Activated CD8-positive, alpha-beta T cell treated with anti-CD3 and anti-CD28 coated beads, Interleukin-2, amount 10 ng/mL, durations not matched to agents 7 days and 5 days (primary cell): ENCODE results near the gene AATK. TPM values are rescaled to one million over a fixed set of nuclear protein-coding genes. Genes with fewer than 3 reads are reported as not detected.
"Not testable (repeated sequence)": the region's sequence is repeated elsewhere in the genome, so short reads cannot be mapped to it uniquely, and the experiment has no call there.

Experiments used
- ATAC-seq: fragments of 150-1000 bp; cut with Tn5 transposase; one replicate; pipeline ENCODE4 v1.10.0; 2021; ENCODE audit warnings: moderate library complexity
- CTCF ChIA-PET: fragments of 350-600 bp; sonication (Branson Sonifier 250); formaldehyde crosslinking; loops from one replicate; lab custom pipeline; 2021; ENCODE audit warnings: antibody characterized with exemption; lab: Charles Lee
- POLR2A ChIA-PET: fragments of 350-600 bp; sonication (Branson Sonifier 250); formaldehyde crosslinking; loops from one replicate; lab custom pipeline; 2021; ENCODE audit warnings: antibody characterized with exemption; lab: Charles Lee
- DNase-seq: peaks from one replicate; pipeline ENCODE4 v3.0.0-alpha.2; 2020
- H3K27ac Mint-ChIP-seq: one replicate; pipeline ENCODE4 v1.8.0; 2021; ENCODE audit warnings: mild to moderate bottlenecking, mixed read lengths
- H3K27me3 Mint-ChIP-seq: one replicate; pipeline ENCODE4 v1.8.0; 2021; ENCODE audit warnings: low read depth, mixed read lengths
- H3K36me3 Mint-ChIP-seq: one replicate; pipeline ENCODE4 v1.8.0; 2021; ENCODE audit warnings: low read depth, mixed read lengths
- H3K4me1 Mint-ChIP-seq: one replicate; pipeline ENCODE4 v1.8.0; 2021; ENCODE audit warnings: low read depth, mixed read lengths
- H3K4me3 Mint-ChIP-seq: one replicate; pipeline ENCODE4 v1.8.0; 2021; ENCODE audit warnings: mild to moderate bottlenecking, mixed read lengths
- H3K9me3 Mint-ChIP-seq: one replicate; pipeline ENCODE4 v1.8.0; 2022; ENCODE audit warnings: mixed read lengths; ENCODE audit not compliant: insufficient read depth
- total RNA-seq, 2 experiments: library from RNA; stranded (reverse); gene quantifications; one replicate each; pipeline ENCODE4 v1.2.3, GENCODE V29; 2021

The AATK gene
- total RNA-seq, 2 experiments from 2014 or later, result 0.71 to 1.1 TPM

- H3K27me3 Mint-ChIP-seq, ATAC-seq, H3K36me3 Mint-ChIP-seq, DNase-seq, H3K4me1 Mint-ChIP-seq, CTCF ChIA-PET, H3K27ac Mint-ChIP-seq, H3K4me3 Mint-ChIP-seq, H3K9me3 Mint-ChIP-seq, POLR2A ChIA-PET: not testable (repeated sequence)
Observed at GRCh38 chr17:81146208-81146607, 19.8 kb downstream of the AATK start.

- POLR2A ChIA-PET, result interaction anchor here (1.0 kb wide), 1 partner anchor 94 kb away, joined by 5 read pairs; the partner anchor contains the start of genes NDUFAF8 and TEPSIN
- ATAC-seq (no peak), DNase-seq (no peak)
- Mint-ChIP-seq H3K4me1 (no peaks in the 10 kb centered on the region), H3K36me3 (no peaks in the 10 kb centered on the region), H3K9me3 (no peaks in the 10 kb centered on the region), H3K4me3 (no peak overlapping the region), H3K27me3 (no peaks in the 10 kb centered on the region), H3K27ac (no peak overlapping the region)
- CTCF ChIA-PET, result interaction anchor here (0.9 to 1.5 kb wide), 3 partner anchors 56 to 155 kb away, joined by 3 read pairs; partner anchors contain the start of gene TEPSIN
Observed at GRCh38 chr17:81144423-81144781, 21.6 kb downstream of the AATK start.

- CTCF ChIA-PET, result interaction anchor here (0.6 to 1.5 kb wide), 4 partner anchors 57 to 263 kb away, joined by 3 to 5 read pairs (median 3); partner anchors contain the start of genes NDUFAF8 and TEPSIN
- Mint-ChIP-seq H3K4me3 (no peak overlapping the region), H3K4me1 (no peaks in the 10 kb centered on the region), H3K27me3 (no peaks in the 10 kb centered on the region), H3K9me3 (no peaks in the 10 kb centered on the region), H3K27ac (no peak overlapping the region), H3K36me3 (no peaks in the 10 kb centered on the region)
- DNase-seq (no peak), ATAC-seq (no peak)
- POLR2A ChIA-PET, result interaction anchor here (0.9 to 1.0 kb wide), 2 partner anchors 95 kb away, joined by 3 to 5 read pairs; partner anchors contain the start of genes NDUFAF8 and TEPSIN
Observed at GRCh38 chr17:81143717-81144422, 22.2 kb downstream of the AATK start.

- no peak for ATAC-seq
- Mint-ChIP-seq H3K27me3 (no peaks in the 10 kb centered on the region), H3K9me3 (peaks cover 4% of the 10 kb centered on the region), H3K4me3 (no peak overlapping the region), H3K36me3 (no peaks in the 10 kb centered on the region), H3K27ac (no peak overlapping the region), H3K4me1 (no peaks in the 10 kb centered on the region)
- DNase-seq, result no peak
- CTCF ChIA-PET, result interaction anchor here (0.6 to 1.5 kb wide), 3 partner anchors 57 to 263 kb away, joined by 3 to 5 read pairs (median 3); partner anchors contain the start of genes NDUFAF8 and TEPSIN
- POLR2A ChIA-PET, result interaction anchor here (0.9 kb wide), 1 partner anchor 95 kb away, joined by 3 read pairs; the partner anchor contains the start of genes NDUFAF8 and TEPSIN
Observed at GRCh38 chr17:81143200-81143527, 22.9 kb downstream of the AATK start.

- Mint-ChIP-seq H3K27me3 (no peaks in the 10 kb centered on the region), H3K9me3 (peaks cover 4% of the 10 kb centered on the region), H3K36me3 (no peaks in the 10 kb centered on the region), H3K4me1 (no peaks in the 10 kb centered on the region), H3K4me3 (no peak overlapping the region), H3K27ac (no peak overlapping the region)
- POLR2A ChIA-PET, result no interaction called here
- peak; percentile 78 for DNase-seq
- peak; percentile 94 for ATAC-seq
- CTCF ChIA-PET, result interaction anchor here (0.8 to 1.1 kb wide), 2 partner anchors 78 to 97 kb away, joined by 4 to 5 read pairs; partner anchors contain the start of genes NDUFAF8 and TEPSIN
Observed at GRCh38 chr17:81142301-81143199, 23.5 kb downstream of the AATK start.

GRCh38 chr17:81140695-81141094, 25.3 kb downstream of the AATK start:
- Mint-ChIP-seq H3K4me3 (no peak overlapping the region), H3K27me3 (no peaks in the 10 kb centered on the region), H3K27ac (no peak overlapping the region), H3K4me1 (no peaks in the 10 kb centered on the region), H3K36me3 (no peaks in the 10 kb centered on the region), H3K9me3 (peaks cover 4% of the 10 kb centered on the region)
- DNase-seq (no peak), ATAC-seq (no peak)
- ChIA-PET CTCF (no interaction called here), POLR2A (no interaction called here)

GRCh38 chr17:81140018-81140417, 26.0 kb downstream of the AATK start:
- DNase-seq (no peak), ATAC-seq (no peak)
- Mint-ChIP-seq H3K27me3 (no peaks in the 10 kb centered on the region), H3K4me1 (no peaks in the 10 kb centered on the region), H3K27ac (no peak overlapping the region), H3K4me3 (no peak overlapping the region), H3K9me3 (peaks cover 4% of the 10 kb centered on the region), H3K36me3 (no peaks in the 10 kb centered on the region)
- POLR2A ChIA-PET, result no interaction called here
- CTCF ChIA-PET, result no interaction called here

- Mint-ChIP-seq H3K4me3 (no peak overlapping the region), H3K27ac (no peak overlapping the region), H3K27me3 (no peaks in the 10 kb centered on the region), H3K36me3 (no peaks in the 10 kb centered on the region), H3K4me1 (no peaks in the 10 kb centered on the region), H3K9me3 (peaks cover 4% of the 10 kb centered on the region)
- DNase-seq, result no peak
- POLR2A ChIA-PET, result no interaction called here
- no peak for ATAC-seq
- CTCF ChIA-PET, result no interaction called here
Observed at GRCh38 chr17:81139428-81139827, 26.6 kb downstream of the AATK start.

GRCh38 chr17:81138500-81138899, 27.5 kb downstream of the AATK start:
- H3K9me3 Mint-ChIP-seq, result peaks cover 4% of the 10 kb centered on the region
- DNase-seq (no peak), ATAC-seq (no peak)
- H3K36me3 Mint-ChIP-seq, result no peaks in the 10 kb centered on the region
- no peak overlapping the region for H3K4me3 Mint-ChIP-seq
- CTCF ChIA-PET, result no interaction called here
- no peaks in the 10 kb centered on the region for H3K4me1 Mint-ChIP-seq
- POLR2A ChIA-PET, result no interaction called here
- no peak overlapping the region for H3K27ac Mint-ChIP-seq
- H3K27me3 Mint-ChIP-seq, result no peaks in the 10 kb centered on the region

GRCh38 chr17:81138083-81138482, 27.9 kb downstream of the AATK start:
- Mint-ChIP-seq H3K27me3 (no peaks in the 10 kb centered on the region), H3K36me3 (no peaks in the 10 kb centered on the region), H3K9me3 (peaks cover 4% of the 10 kb centered on the region), H3K27ac (no peak overlapping the region), H3K4me1 (no peaks in the 10 kb centered on the region), H3K4me3 (no peak overlapping the region)
- ATAC-seq (no peak), DNase-seq (no peak)
- POLR2A ChIA-PET, result no interaction called here
- CTCF ChIA-PET, result no interaction called here

GRCh38 chr17:81137248-81137647, 28.8 kb downstream of the AATK start:
- no peaks in the 10 kb centered on the region for H3K4me1 Mint-ChIP-seq
- ChIA-PET CTCF (no interaction called here), POLR2A (no interaction called here)

GRCh38 chr17:81136366-81136765, 29.7 kb downstream of the AATK start:
- CTCF ChIA-PET, result no interaction called here
- H3K27me3 Mint-ChIP-seq, result no peaks in the 10 kb centered on the region
- H3K4me3 Mint-ChIP-seq, result no peak overlapping the region

More at GRCh38 chr17:81137248-81137647, 28.8 kb downstream of the AATK start:
- Mint-ChIP-seq H3K36me3 (no peaks in the 10 kb centered on the region), H3K9me3 (peaks cover 4% of the 10 kb centered on the region), H3K27ac (no peak overlapping the region), H3K27me3 (no peaks in the 10 kb centered on the region), H3K4me3 (no peak overlapping the region)
- DNase-seq, result no peak
- ATAC-seq, result no peak

More at GRCh38 chr17:81136366-81136765, 29.7 kb downstream of the AATK start:
- Mint-ChIP-seq H3K27ac (no peak overlapping the region), H3K9me3 (peaks cover 4% of the 10 kb centered on the region), H3K36me3 (no peaks in the 10 kb centered on the region), H3K4me1 (no peaks in the 10 kb centered on the region)
- DNase-seq, result no peak
- POLR2A ChIA-PET, result no interaction called here
- no peak for ATAC-seq
